Measurements from ENCODE around the gene ABHD6. TPM values are rescaled to one million over a fixed set of nuclear protein-coding genes. Genes with fewer than 3 reads are reported as not detected.

Gene ABHD6
- total and polyA plus RNA-seq, 9 of the 15 experiments (the other 6 are each of a cell fraction or from before 2014, with no cell fraction given): 0.53 to 3.6 (median 2.5) TPM

DNA sequence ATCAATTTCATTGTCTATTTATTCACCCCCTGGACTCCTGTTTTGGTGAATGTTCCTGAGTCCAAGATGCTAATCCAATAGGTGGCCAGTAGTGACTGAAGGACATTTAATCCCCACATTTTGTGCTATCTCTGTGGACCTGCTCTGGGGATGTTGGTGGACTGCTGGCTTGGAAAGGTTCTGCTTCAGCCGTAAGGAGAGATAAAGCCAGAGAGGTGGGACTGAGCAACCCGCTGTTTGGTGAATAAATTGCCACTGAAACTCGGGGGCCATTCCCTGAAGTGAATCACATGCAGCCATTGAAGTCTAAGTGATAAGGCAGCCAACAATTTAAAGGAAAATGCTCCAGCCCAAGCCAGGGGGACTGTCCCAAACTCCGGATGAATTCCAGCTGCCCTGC, 1.6 kb upstream of the ABHD6 start:
- intact Hi-C loops (cut with micrococcal nuclease) (loop anchor here (5.0 kb wide), 1 partner anchor 61 kb away; no protein-coding TSS in a partner anchor), in situ Hi-C loops (cut with MboI) (no loop called here)
- ATAC-seq (0 out of 3 replicates have a peak, but pooled peaks have one; percentile 3), FAIRE-seq (peak; percentile 60), DNase-seq (ENCODE audit: extremely low read depth in 1 of 4, low spot score in 3 of 4) (peak in 2 of 4 experiments; percentile 37 to 63)
- no peaks in the 10 kb centered on the region for H3K9me3 ChIP-seq (replicated peaks; ENCODE audit: control insufficient read depth, insufficient read depth, low read depth, low read length)
- H3K27ac ChIP-seq (ENCODE audit: extremely low read depth, low read depth, low read length): no peak overlapping the region
- H3K9ac ChIP-seq (ENCODE audit: insufficient read depth in 1 of 2, low read depth in 2 of 2, low read length in 2 of 2): peak overlapping the region in 1 of 2 experiments; percentile 36; a peak in 1 of 4 replicates
- CTCF ChIA-PET (ENCODE audit: low intra/inter-chr PET ratio): no interaction called here
- no peaks in the 10 kb centered on the region for H3K79me2 ChIP-seq (ENCODE audit: control insufficient read depth, insufficient read depth, low read length)
- H4K20me1 ChIP-seq (replicated peaks; ENCODE audit: control insufficient read depth, insufficient read depth, low read length): no peaks in the 10 kb centered on the region
- H3K4me1 ChIP-seq (replicated peaks in 1 of 2; ENCODE audit: control insufficient read depth in 2 of 2, insufficient read depth in 2 of 2, low read length in 2 of 2): peaks cover 16 to 25% of the 10 kb centered on the region in 2 experiments; a peak in 4 of 5 replicates
- POLR2A ChIA-PET: no interaction called here
- H3K36me3 ChIP-seq (ENCODE audit: control insufficient read depth, insufficient read depth, low read length): no peaks in the 10 kb centered on the region
- H3K27me3 ChIP-seq (ENCODE audit: control insufficient read depth in 2 of 2, insufficient read depth in 2 of 2, low read length in 2 of 2): no peaks in the 10 kb centered on the region
- TF ChIP-seq TAL1 (IDR thresholded peaks at IDR 0.05): peak; percentile 19; the same call in 1 of the 2 replicates
- TF ChIP-seq POLR2AphosphoS5 (IDR thresholded peaks at IDR 0.05; ENCODE audit: control insufficient read depth, insufficient read depth, low read depth, low read length): no peak
- peak; percentile 31 for TF ChIP-seq CBFA2T2 (conservative IDR thresholded peaks at IDR 0.05)
- no peak for TF ChIP-seq ZNF184 (CRISPR knock-in tag; IDR thresholded peaks at IDR 0.05)
- TF ChIP-seq CBFA2T3 (IDR thresholded peaks at IDR 0.05): peak; percentile 54
- TF ChIP-seq TCF3 (CRISPR knock-in tag; IDR thresholded peaks at IDR 0.05): 0 out of 2 replicates have a peak, but pooled peaks have one; percentile 18
- no peak overlapping the region for H3K4me3 ChIP-seq
- no TSS peak for BruUV-seq (replicated peaks)
- H3K4me2 ChIP-seq (ENCODE audit: insufficient read depth, low read length): no peak overlapping the region; the same call in 1 of the 2 replicates
- H2AFZ ChIP-seq (ENCODE audit: low read depth, low read length): no peak overlapping the region; the same call in 1 of the 2 replicates
- H3K9me1 ChIP-seq (ENCODE audit: control insufficient read depth, insufficient read depth, low read length): no peaks in the 10 kb centered on the region
- WGBS (ENCODE audit: insufficient coverage, low coverage, missing lambda C conversion rate): 6% methylated on average over 4 of the region's 4 CpGs

Data from K562 (cell line).